ENCODE data around the gene PIH1D2. TPM values are rescaled to one million over a fixed set of nuclear protein-coding genes. Genes with fewer than 3 reads are reported as not detected.
A peak's percentile ranks its signal among the peaks of the same experiment; 100 is the strongest.

PIH1D2 gene
- total and polyA plus RNA-seq, 9 of the 15 experiments (the other 6 are each of a cell fraction or from before 2014, with no cell fraction given): 1.5 to 5.4 (median 3.0) TPM

DNA sequence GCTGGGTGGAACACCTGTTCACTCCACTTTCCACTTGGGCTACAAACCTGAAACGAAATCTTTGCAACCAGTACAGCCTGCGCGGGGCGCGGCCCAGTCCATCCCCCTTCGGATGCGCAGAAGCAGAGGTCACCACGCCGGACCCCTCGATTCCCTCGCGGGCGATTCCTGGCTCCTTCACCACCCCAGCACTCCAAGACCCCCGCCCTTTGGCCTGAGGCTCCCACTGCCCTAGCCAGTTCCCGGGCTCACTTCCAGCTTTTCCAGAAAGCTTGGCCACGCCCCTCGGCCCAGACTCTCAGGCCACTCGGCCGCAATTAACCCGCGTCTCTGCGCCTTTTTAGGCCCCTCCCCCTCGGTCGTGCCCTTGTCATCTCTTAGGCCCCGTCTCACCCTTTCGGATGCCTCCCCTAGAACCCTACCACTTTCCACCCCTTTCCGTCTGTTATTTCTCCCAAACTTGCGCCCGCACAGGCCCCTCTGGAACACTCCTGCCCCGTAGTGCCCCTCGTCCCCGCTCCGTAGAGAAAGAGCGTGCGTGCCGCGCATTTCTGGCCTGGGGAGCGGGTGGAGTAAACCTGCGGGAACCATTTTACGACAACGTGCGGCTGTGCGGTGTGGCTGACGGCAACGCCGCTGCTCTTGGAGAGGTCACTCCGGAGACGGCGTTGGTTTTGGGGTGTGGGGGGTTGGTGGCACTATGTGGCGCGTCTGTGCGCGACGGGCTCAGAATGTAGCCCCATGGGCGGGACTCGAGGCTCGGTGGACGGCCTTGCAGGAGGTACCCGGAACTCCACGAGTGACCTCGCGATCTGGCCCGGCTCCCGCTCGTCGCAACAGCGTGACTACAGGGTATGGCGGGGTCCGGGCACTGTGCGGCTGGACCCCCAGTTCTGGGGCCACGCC, 48.8 kb downstream of the PIH1D2 start, which contains the start of gene DLAT (continued):
- TF ChIP-seq E2F8 (IDR thresholded peaks at IDR 0.05; ENCODE audit: low read depth, partially characterized antibody): peak; percentile 92
- TF ChIP-seq KAT7 (CRISPR knock-in tag; IDR thresholded peaks at IDR 0.05; ENCODE audit: borderline replicate concordance): peak; percentile 96
- TF ChIP-seq ZNF24 (IDR thresholded peaks at IDR 0.05): no peak
- peak; percentile 53; the same call in 1 of the 2 replicates for TF ChIP-seq CREB3L1 (IDR thresholded peaks at IDR 0.05; ENCODE audit: borderline replicate concordance, low read depth)
- peak; percentile 90 for TF ChIP-seq PHF20 (IDR thresholded peaks at IDR 0.05; ENCODE audit: partially characterized antibody)
- peak; percentile 56 for TF ChIP-seq HCFC1 (IDR thresholded peaks at IDR 0.05; ENCODE audit: low read depth, low read length)
- peak; percentile 7; the same call in 1 of the 2 replicates for TF ChIP-seq TCF7 (IDR thresholded peaks at IDR 0.05; ENCODE audit: borderline replicate concordance)
- no peak for TF ChIP-seq MCM3 (IDR thresholded peaks at IDR 0.05)
- TF ChIP-seq HDAC3 (IDR thresholded peaks at IDR 0.05; ENCODE audit: borderline replicate concordance, partially characterized antibody): no peak
- no peak for TF ChIP-seq NFIX (CRISPR knock-in tag; IDR thresholded peaks at IDR 0.05; ENCODE audit: low read depth)
- TF ChIP-seq ARNT (IDR thresholded peaks at IDR 0.05): peak in 1 of 2 experiments; percentile 56; a peak in 1 of 4 replicates
- peak; percentile 86 for TF ChIP-seq HLTF (IDR thresholded peaks at IDR 0.05)
- no peak for TF ChIP-seq GATAD2A (IDR thresholded peaks at IDR 0.05)
- TF ChIP-seq RBM17 (IDR thresholded peaks at IDR 0.05; ENCODE audit: borderline replicate concordance, low read depth, low read length): no peak
- TF ChIP-seq RREB1 (CRISPR knock-in tag; IDR thresholded peaks at IDR 0.05): 0 out of 2 replicates have a peak, but pooled peaks have one; percentile 40
- peak; percentile 54 for TF ChIP-seq FIP1L1 (IDR thresholded peaks at IDR 0.05; ENCODE audit: low read depth, low read length, poor library complexity, severe bottlenecking)
- TF ChIP-seq ZNF384 (IDR thresholded peaks at IDR 0.05; ENCODE audit: low read depth, low read length): no peak
